ENCODE measurements around the gene TNC. TPM values are rescaled to one million over a fixed set of nuclear protein-coding genes. Genes with fewer than 3 reads are reported as not detected.

The TNC gene
- total and polyA plus RNA-seq, 2 experiments from 2014 or later: 12.7 to 20.9 TPM

- Histone ChIP-seq H3K36me3 (replicated peaks; ENCODE audit: insufficient read depth, low read depth) (no peaks in the 10 kb centered on the region), H3K9me3 (ENCODE audit: low read depth) (no peaks in the 10 kb centered on the region), H3K4me1 (ENCODE audit: insufficient read depth) (peaks cover 14% of the 10 kb centered on the region), H3K9me2 (replicated peaks; ENCODE audit: insufficient read depth) (no peaks in the 10 kb centered on the region), H4K20me1 (ENCODE audit: insufficient read depth, poor library complexity, severe bottlenecking) (no peaks in the 10 kb centered on the region), H3K27me3 (no peaks in the 10 kb centered on the region), H3K4me2 (peak overlapping the region; percentile 40), H3K27ac (peak overlapping the region; percentile 15), H2AFZ (no peak overlapping the region), H3K79me2 (no peaks in the 10 kb centered on the region), H3K4me3 (no peak overlapping the region)
- no peak for DNase-seq (ENCODE audit: low spot score)
- TF ChIP-seq EZH2 (IDR thresholded peaks at IDR 0.05; ENCODE audit: borderline replicate concordance) (no peak), EZH2phosphoT487 (IDR thresholded peaks at IDR 0.05; ENCODE audit: low read depth, severe bottlenecking, unreplicated experiment) (no peak)
- TF ChIP-seq, protein P1, sequence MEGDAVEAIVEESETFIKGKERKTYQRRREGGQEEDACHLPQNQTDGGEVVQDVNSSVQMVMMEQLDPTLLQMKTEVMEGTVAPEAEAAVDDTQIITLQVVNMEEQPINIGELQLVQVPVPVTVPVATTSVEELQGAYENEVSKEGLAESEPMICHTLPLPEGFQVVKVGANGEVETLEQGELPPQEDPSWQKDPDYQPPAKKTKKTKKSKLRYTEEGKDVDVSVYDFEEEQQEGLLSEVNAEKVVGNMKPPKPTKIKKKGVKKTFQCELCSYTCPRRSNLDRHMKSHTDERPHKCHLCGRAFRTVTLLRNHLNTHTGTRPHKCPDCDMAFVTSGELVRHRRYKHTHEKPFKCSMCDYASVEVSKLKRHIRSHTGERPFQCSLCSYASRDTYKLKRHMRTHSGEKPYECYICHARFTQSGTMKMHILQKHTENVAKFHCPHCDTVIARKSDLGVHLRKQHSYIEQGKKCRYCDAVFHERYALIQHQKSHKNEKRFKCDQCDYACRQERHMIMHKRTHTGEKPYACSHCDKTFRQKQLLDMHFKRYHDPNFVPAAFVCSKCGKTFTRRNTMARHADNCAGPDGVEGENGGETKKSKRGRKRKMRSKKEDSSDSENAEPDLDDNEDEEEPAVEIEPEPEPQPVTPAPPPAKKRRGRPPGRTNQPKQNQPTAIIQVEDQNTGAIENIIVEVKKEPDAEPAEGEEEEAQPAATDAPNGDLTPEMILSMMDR (IDR thresholded peaks at IDR 0.05; ENCODE audit: poor library complexity): no peak
- WGBS (ENCODE audit: low lambda C conversion rate, missing lambda C conversion rate): 56% methylated on average over 4 of the region's 4 CpGs
These were observed 46.8 kb downstream of the TNC start for GRCh38 chr9:115071176-115071575.

GRCh38 chr9:115069771-115070170, 48.2 kb downstream of the TNC start:
- Histone ChIP-seq H2AFZ (no peak overlapping the region), H3K4me2 (no peak overlapping the region), H3K27me3 (no peaks in the 10 kb centered on the region), H3K79me2 (no peaks in the 10 kb centered on the region), H4K20me1 (ENCODE audit: insufficient read depth, poor library complexity, severe bottlenecking) (no peaks in the 10 kb centered on the region), H3K27ac (no peak overlapping the region), H3K9me3 (ENCODE audit: low read depth) (no peaks in the 10 kb centered on the region), H3K4me1 (ENCODE audit: insufficient read depth) (peaks cover 17% of the 10 kb centered on the region), H3K4me3 (no peak overlapping the region), H3K36me3 (replicated peaks; ENCODE audit: insufficient read depth, low read depth) (no peaks in the 10 kb centered on the region), H3K9me2 (replicated peaks; ENCODE audit: insufficient read depth) (no peaks in the 10 kb centered on the region)
- TF ChIP-seq, protein P1 (IDR thresholded peaks at IDR 0.05; ENCODE audit: poor library complexity): no peak
- TF ChIP-seq EZH2 (IDR thresholded peaks at IDR 0.05; ENCODE audit: borderline replicate concordance) (no peak), EZH2phosphoT487 (IDR thresholded peaks at IDR 0.05; ENCODE audit: low read depth, severe bottlenecking, unreplicated experiment) (no peak)
- 100% methylated on average over 1 of the region's 1 CpG for WGBS (ENCODE audit: low lambda C conversion rate, missing lambda C conversion rate)
- no peak for DNase-seq (ENCODE audit: low spot score)

GRCh38 chr9:115069302-115069701, 48.7 kb downstream of the TNC start:
- Histone ChIP-seq H3K36me3 (replicated peaks; ENCODE audit: insufficient read depth, low read depth) (no peaks in the 10 kb centered on the region), H3K4me2 (no peak overlapping the region), H3K4me1 (ENCODE audit: insufficient read depth) (peaks cover 17% of the 10 kb centered on the region), H2AFZ (no peak overlapping the region), H3K9me3 (ENCODE audit: low read depth) (no peaks in the 10 kb centered on the region), H3K27ac (no peak overlapping the region), H3K9me2 (replicated peaks; ENCODE audit: insufficient read depth) (no peaks in the 10 kb centered on the region), H4K20me1 (ENCODE audit: insufficient read depth, poor library complexity, severe bottlenecking) (no peaks in the 10 kb centered on the region), H3K79me2 (no peaks in the 10 kb centered on the region), H3K27me3 (no peaks in the 10 kb centered on the region), H3K4me3 (no peak overlapping the region)
- TF ChIP-seq, protein P1 (IDR thresholded peaks at IDR 0.05; ENCODE audit: poor library complexity): no peak
- no peak for TF ChIP-seq EZH2phosphoT487 (IDR thresholded peaks at IDR 0.05; ENCODE audit: low read depth, severe bottlenecking, unreplicated experiment)
- no peak for TF ChIP-seq EZH2 (IDR thresholded peaks at IDR 0.05; ENCODE audit: borderline replicate concordance)
- DNase-seq (ENCODE audit: low spot score): no peak
- no CpG with 5 or more reads among the region's 2 CpGs for WGBS (ENCODE audit: low lambda C conversion rate, missing lambda C conversion rate)

DNA sequence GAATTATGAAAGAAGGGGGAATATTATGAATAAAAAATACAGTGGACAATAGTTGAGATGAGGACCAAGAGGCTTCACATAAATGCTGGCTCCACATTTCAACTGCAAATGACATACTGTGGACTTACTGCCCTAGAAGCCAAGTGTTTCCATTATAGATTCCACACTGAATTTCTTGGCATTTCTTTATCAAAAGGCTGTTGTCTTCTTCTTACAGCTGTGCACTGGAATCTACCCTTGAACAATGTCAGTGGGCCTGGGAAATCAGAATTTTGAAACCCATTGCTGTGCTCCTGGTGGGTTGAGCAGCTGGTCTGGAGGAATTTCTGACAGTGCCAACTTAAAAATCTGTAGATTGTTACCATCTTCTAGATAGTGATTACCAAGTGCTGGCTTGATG, 49.9 kb downstream of the TNC start:
- no peaks in the 10 kb centered on the region for H3K9me3 ChIP-seq (ENCODE audit: low read depth)
- H3K4me1 ChIP-seq (ENCODE audit: insufficient read depth): peaks cover 17% of the 10 kb centered on the region
- H4K20me1 ChIP-seq (ENCODE audit: insufficient read depth, poor library complexity, severe bottlenecking): no peaks in the 10 kb centered on the region
- H3K27ac ChIP-seq: no peak overlapping the region
- H3K36me3 ChIP-seq (replicated peaks; ENCODE audit: insufficient read depth, low read depth): no peaks in the 10 kb centered on the region
- H3K4me3 ChIP-seq: no peak overlapping the region
- no peaks in the 10 kb centered on the region for H3K27me3 ChIP-seq
- H3K79me2 ChIP-seq: no peaks in the 10 kb centered on the region
- H2AFZ ChIP-seq: no peak overlapping the region
- no peak for TF ChIP-seq EZH2phosphoT487 (IDR thresholded peaks at IDR 0.05; ENCODE audit: low read depth, severe bottlenecking, unreplicated experiment)
- TF ChIP-seq EZH2 (IDR thresholded peaks at IDR 0.05; ENCODE audit: borderline replicate concordance): no peak
- TF ChIP-seq, protein P1 (IDR thresholded peaks at IDR 0.05; ENCODE audit: poor library complexity): no peak
- DNase-seq (ENCODE audit: low spot score): no peak
- H3K9me2 ChIP-seq (replicated peaks; ENCODE audit: insufficient read depth): no peaks in the 10 kb centered on the region
- H3K4me2 ChIP-seq: no peak overlapping the region
